ENCODE measurements around the gene DIAPH3. TPM values are rescaled to one million over a fixed set of nuclear protein-coding genes. Genes with fewer than 3 reads are reported as not detected.

Gene DIAPH3
- total and polyA plus RNA-seq, 7 donors = 0.16 to 3.8 (median 1.1) TPM; not detected in 1

- TF ChIP-seq CTCF (IDR thresholded peaks at IDR 0.05) = no peak
- no peak for TF ChIP-seq POLR2A (IDR thresholded peaks at IDR 0.05)
- no peak for TF ChIP-seq EP300 (IDR thresholded peaks at IDR 0.05)
Observed at GRCh38 chr13:60139272-60139671, 24.5 kb downstream of the DIAPH3 start.

GRCh38 chr13:60138674-60139073 lies 25.1 kb downstream of the DIAPH3 start:
- H3K4me1 ChIP-seq = no peaks in the 10 kb centered on the region
- H3K27ac ChIP-seq = no peak overlapping the region
- no peaks in the 10 kb centered on the region for H3K27me3 ChIP-seq
- DNase-seq = no peak
- no peak overlapping the region for H3K4me3 ChIP-seq
- intact Hi-C loops (cut with DNase I) = no loop called here
- TF ChIP-seq POLR2A (IDR thresholded peaks at IDR 0.05) = no peak
- H3K36me3 ChIP-seq = no peaks in the 10 kb centered on the region
- H3K9me3 ChIP-seq = no peaks in the 10 kb centered on the region
- WGBS, 2 donors = 22 to 80% methylated on average over 1 of the region's 1 CpG

More at GRCh38 chr13:60139272-60139671, 24.5 kb downstream of the DIAPH3 start:
- Histone ChIP-seq H3K9me3 (no peaks in the 10 kb centered on the region), H3K4me1 (no peaks in the 10 kb centered on the region), H3K27ac (no peak overlapping the region), H3K4me3 (no peak overlapping the region), H3K27me3 (no peaks in the 10 kb centered on the region), H3K36me3 (no peaks in the 10 kb centered on the region)
- DNase-seq = no peak
- intact Hi-C loops (cut with DNase I) = no loop called here
- 94% methylated on average over 3 of the region's 3 CpGs for WGBS, 2 donors

GRCh38 chr13:60137911-60138560 lies 25.7 kb downstream of the DIAPH3 start:
- no peaks in the 10 kb centered on the region for H3K9me3 ChIP-seq
- H3K27me3 ChIP-seq = no peaks in the 10 kb centered on the region
- H3K27ac ChIP-seq = no peak overlapping the region
- H3K4me3 ChIP-seq = no peak overlapping the region
- intact Hi-C loops (cut with DNase I) = no loop called here
- no peaks in the 10 kb centered on the region for H3K36me3 ChIP-seq
- 94 to 95% methylated on average over 8 of the region's 8 CpGs for WGBS, 2 donors
- H3K4me1 ChIP-seq = no peaks in the 10 kb centered on the region
- TF ChIP-seq EP300 (IDR thresholded peaks at IDR 0.05) (no peak), POLR2A (IDR thresholded peaks at IDR 0.05) (no peak), POLR2AphosphoS5 (IDR thresholded peaks at IDR 0.05) (no peak), CTCF (IDR thresholded peaks at IDR 0.05) (no peak)
- DNase-seq = no peak

- no peak overlapping the region for H3K4me3 ChIP-seq
- DNase-seq = no peak
- no peaks in the 10 kb centered on the region for H3K36me3 ChIP-seq
- H3K27ac ChIP-seq = no peak overlapping the region
- TF ChIP-seq POLR2AphosphoS5 (IDR thresholded peaks at IDR 0.05) (no peak), CTCF (IDR thresholded peaks at IDR 0.05) (no peak), POLR2A (IDR thresholded peaks at IDR 0.05) (no peak), EP300 (IDR thresholded peaks at IDR 0.05) (no peak)
- H3K4me1 ChIP-seq = no peaks in the 10 kb centered on the region
- intact Hi-C loops (cut with DNase I) = no loop called here
- WGBS, 2 donors = 70 to 76% methylated on average over 1 of the region's 1 CpG
- no peaks in the 10 kb centered on the region for H3K9me3 ChIP-seq
- no peaks in the 10 kb centered on the region for H3K27me3 ChIP-seq
Observed at GRCh38 chr13:60135344-60135743, 28.4 kb downstream of the DIAPH3 start.

- H3K27ac ChIP-seq = no peak overlapping the region
- intact Hi-C loops (cut with DNase I) = no loop called here
- DNase-seq = no peak
- H3K4me3 ChIP-seq = no peak overlapping the region
- no peaks in the 10 kb centered on the region for H3K9me3 ChIP-seq
- no peak for TF ChIP-seq POLR2A (IDR thresholded peaks at IDR 0.05)
- no peak for TF ChIP-seq EP300 (IDR thresholded peaks at IDR 0.05)
- TF ChIP-seq POLR2AphosphoS5 (IDR thresholded peaks at IDR 0.05) = no peak
- TF ChIP-seq CTCF (IDR thresholded peaks at IDR 0.05) = no peak
- no peaks in the 10 kb centered on the region for H3K36me3 ChIP-seq
- H3K4me1 ChIP-seq = no peaks in the 10 kb centered on the region
- WGBS, 2 donors = 85 to 93% methylated on average over 4 of the region's 4 CpGs
- H3K27me3 ChIP-seq = no peaks in the 10 kb centered on the region
Observed at GRCh38 chr13:60134376-60134775, 29.4 kb downstream of the DIAPH3 start.

All from sigmoid colon (tissue), 7 donors.